Body of pancreas (tissue), 4 donors: ENCODE measurements around the gene ANTXR1. TPM values are rescaled to one million over a fixed set of nuclear protein-coding genes. Genes with fewer than 3 reads are reported as not detected.
A peak's percentile ranks its signal among the peaks of the same experiment; 100 is the strongest.

Experiments
- ATAC-seq: fragments of 150-250 bp; one replicate; pipeline ENCODE4 v1.9.1; 2016
- DNase-seq, 4 donors: peaks; one replicate each; pipeline ENCODE4 v3.0.0-alpha.2; 2019
- H3K27ac ChIP-seq, 4 donors: fragments of 200-600 bp; sonication (generic); 1 replicate in 3 of 4; 2 replicates in 1 of 4; pipeline versions ENCODE4 v1.5.1 to v1.6.1; 2016 to 2019; ENCODE audit warnings: mild to moderate bottlenecking in 1 of 4, mixed read lengths in 1 of 4, moderate library complexity in 1 of 4
- H3K27me3 ChIP-seq, 2 donors: fragments of 200-600 bp; sonication (generic); one replicate each; pipeline ENCODE4 v1.6.0; 2016; ENCODE audit warnings: mild to moderate bottlenecking in 1 of 2
- H3K36me3 ChIP-seq, 2 donors: fragments of 200-600 bp; sonication (generic); replicated peaks in 1 of 2; 2 replicates each; pipeline ENCODE4 v1.5.1; 2016; ENCODE audit warnings: low read depth in 2 of 2; ENCODE audit not compliant: insufficient read depth in 1 of 2
- H3K4me1 ChIP-seq: fragments of 200-600 bp; sonication (generic); one replicate; pipeline ENCODE4 v1.6.0; 2016
- H3K4me3 ChIP-seq, 2 donors: fragments of 200-600 bp; sonication (generic); 1 replicate in 1 of 2; 2 replicates in 1 of 2; pipeline ENCODE4 v1.5.1; 2016 to 2019
- H3K9me3 ChIP-seq, 3 donors: fragments of 200-600 bp; sonication (generic); 1 replicate in 2 of 3; 2 replicates in 1 of 3; pipeline ENCODE4 v1.5.1; 2016
- POLR2A ChIP-seq, 3 donors: fragments of 450-650 bp; IDR thresholded peaks; one replicate each; pipeline ENCODE4 v1.6.1; 2016; ENCODE audit warnings: antibody characterized with exemption in 3 of 3, mild to moderate bottlenecking in 2 of 3
- WGBS, 2 donors: methylation state at CpG; one replicate each; pipeline ENCODE4 v1.1.5; 2017; 5-methylcytosine and 5-hydroxymethylcytosine counted together
- intact Hi-C: fragments of 100-400 bp; cut with DNase I; formaldehyde crosslinking; loops from one replicate; pipeline ENCODE4 v1.15.1; 2023
- total RNA-seq, 2 donors: library from RNA; depleted of rRNA; stranded (reverse); fragments of >200 nt; gene quantifications; one replicate each; pipeline ENCODE4 v1.1.0, GENCODE V29; 2016
- TF ChIP-seq, protein P1 (sequence below), 7 experiments: fragments of 450-650 bp in 4 of 7; fragments of 200-600 bp in 3 of 7; sonication (generic) in 3 of 7; IDR thresholded peaks; one replicate each; pipeline ENCODE4 v1.5.1; 2016 to 2019; ENCODE audit warnings: antibody characterized with exemption in 7 of 7

The ANTXR1 gene
- total RNA-seq, 2 donors from 2014 or later: 9.3 to 11.2 TPM

GRCh38 chr2:69059731-69060290, 46.8 kb downstream of the ANTXR1 start:
- Histone ChIP-seq H3K36me3 (no peaks in the 10 kb centered on the region), H3K4me1 (peaks cover 9% of the 10 kb centered on the region), H3K4me3 (no peak overlapping the region), H3K27me3 (no peaks in the 10 kb centered on the region), H3K27ac (no peak overlapping the region), H3K9me3 (no peaks in the 10 kb centered on the region)
- no peak for ATAC-seq
- intact Hi-C loops: no loop called here
- DNase-seq: no peak
- no peak for TF ChIP-seq POLR2A (IDR thresholded peaks at IDR 0.05)
- TF ChIP-seq, protein P1, sequence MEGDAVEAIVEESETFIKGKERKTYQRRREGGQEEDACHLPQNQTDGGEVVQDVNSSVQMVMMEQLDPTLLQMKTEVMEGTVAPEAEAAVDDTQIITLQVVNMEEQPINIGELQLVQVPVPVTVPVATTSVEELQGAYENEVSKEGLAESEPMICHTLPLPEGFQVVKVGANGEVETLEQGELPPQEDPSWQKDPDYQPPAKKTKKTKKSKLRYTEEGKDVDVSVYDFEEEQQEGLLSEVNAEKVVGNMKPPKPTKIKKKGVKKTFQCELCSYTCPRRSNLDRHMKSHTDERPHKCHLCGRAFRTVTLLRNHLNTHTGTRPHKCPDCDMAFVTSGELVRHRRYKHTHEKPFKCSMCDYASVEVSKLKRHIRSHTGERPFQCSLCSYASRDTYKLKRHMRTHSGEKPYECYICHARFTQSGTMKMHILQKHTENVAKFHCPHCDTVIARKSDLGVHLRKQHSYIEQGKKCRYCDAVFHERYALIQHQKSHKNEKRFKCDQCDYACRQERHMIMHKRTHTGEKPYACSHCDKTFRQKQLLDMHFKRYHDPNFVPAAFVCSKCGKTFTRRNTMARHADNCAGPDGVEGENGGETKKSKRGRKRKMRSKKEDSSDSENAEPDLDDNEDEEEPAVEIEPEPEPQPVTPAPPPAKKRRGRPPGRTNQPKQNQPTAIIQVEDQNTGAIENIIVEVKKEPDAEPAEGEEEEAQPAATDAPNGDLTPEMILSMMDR (IDR thresholded peaks at IDR 0.05): no peak

GRCh38 chr2:69060938-69061501, 48.0 kb downstream of the ANTXR1 start:
- DNase-seq (no peak), ATAC-seq (no peak)
- H3K27me3 ChIP-seq: no peaks in the 10 kb centered on the region
- no peaks in the 10 kb centered on the region for H3K36me3 ChIP-seq
- intact Hi-C loops: no loop called here
- no peak overlapping the region for H3K27ac ChIP-seq
- no peak for TF ChIP-seq POLR2A (IDR thresholded peaks at IDR 0.05)
- TF ChIP-seq, protein P1 (IDR thresholded peaks at IDR 0.05): no peak
- peaks cover 9% of the 10 kb centered on the region for H3K4me1 ChIP-seq
- no peaks in the 10 kb centered on the region for H3K9me3 ChIP-seq
- no peak overlapping the region for H3K4me3 ChIP-seq

- TF ChIP-seq, protein P1 (IDR thresholded peaks at IDR 0.05): no peak
- TF ChIP-seq POLR2A (IDR thresholded peaks at IDR 0.05): no peak
- peaks cover 9% of the 10 kb centered on the region for H3K4me1 ChIP-seq
- H3K27ac ChIP-seq: no peak overlapping the region
- no peak for DNase-seq
- no peaks in the 10 kb centered on the region for H3K36me3 ChIP-seq
- intact Hi-C loops: no loop called here
- no peak overlapping the region for H3K4me3 ChIP-seq
- no peak for ATAC-seq
- H3K27me3 ChIP-seq: no peaks in the 10 kb centered on the region
- no peaks in the 10 kb centered on the region for H3K9me3 ChIP-seq
Observed at GRCh38 chr2:69061525-69061924, 48.5 kb downstream of the ANTXR1 start.

DNA sequence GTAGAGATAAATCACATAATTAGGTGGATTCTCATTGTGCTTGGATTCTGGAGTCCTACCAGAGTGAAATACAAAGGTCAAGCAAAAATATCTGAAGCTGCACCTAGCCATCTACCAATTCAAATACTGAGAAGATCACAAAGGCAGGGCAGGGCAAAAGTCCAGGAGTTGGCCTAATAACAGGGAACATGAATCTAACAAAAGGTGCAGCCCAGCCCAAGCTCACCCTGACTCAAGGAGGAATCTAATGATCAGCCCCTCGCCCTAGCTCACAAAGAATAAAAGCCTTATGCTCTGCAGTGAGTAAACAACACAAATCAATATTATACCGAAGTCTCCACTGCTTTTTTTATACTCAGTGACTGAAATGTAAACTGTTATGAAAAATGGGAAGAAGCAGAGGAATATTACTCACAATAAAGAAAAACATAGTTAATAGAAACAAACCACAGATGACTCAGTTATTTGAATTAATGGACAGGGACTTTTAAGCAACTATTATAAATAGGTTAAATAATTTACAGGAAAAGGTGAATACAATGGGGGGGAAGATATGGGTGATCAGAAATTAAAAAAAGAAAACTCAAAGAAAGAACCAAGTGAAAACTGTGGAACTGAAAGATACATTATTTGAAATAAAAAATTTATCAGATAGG, 49.5 kb downstream of the ANTXR1 start:
- intact Hi-C loops: no loop called here

More for the DNA sequence above, 49.5 kb downstream of the ANTXR1 start:
- Histone ChIP-seq H3K27me3 (no peaks in the 10 kb centered on the region), H3K4me3 (no peak overlapping the region), H3K27ac (no peak overlapping the region), H3K36me3 (no peaks in the 10 kb centered on the region), H3K9me3 (no peaks in the 10 kb centered on the region), H3K4me1 (peaks cover 9% of the 10 kb centered on the region)
- DNase-seq: peak in 2 of 4 donors; percentile 34 to 37
- 23 to 29% methylated on average over 2 of the region's 2 CpGs for WGBS, 2 donors
- TF ChIP-seq, protein P1 (IDR thresholded peaks at IDR 0.05): no peak
- TF ChIP-seq POLR2A (IDR thresholded peaks at IDR 0.05): no peak
- no peak for ATAC-seq
